ENCODE measurements around the gene KLHL29. TPM values are rescaled to one million over a fixed set of nuclear protein-coding genes. Genes with fewer than 3 reads are reported as not detected.
"Not testable (repeated sequence)": the region's sequence is repeated elsewhere in the genome, so short reads cannot be mapped to it uniquely, and the experiment has no call there.

The KLHL29 gene
- total RNA-seq, 2 donors from 2014 or later = 2.0 to 4.2 TPM

DNA sequence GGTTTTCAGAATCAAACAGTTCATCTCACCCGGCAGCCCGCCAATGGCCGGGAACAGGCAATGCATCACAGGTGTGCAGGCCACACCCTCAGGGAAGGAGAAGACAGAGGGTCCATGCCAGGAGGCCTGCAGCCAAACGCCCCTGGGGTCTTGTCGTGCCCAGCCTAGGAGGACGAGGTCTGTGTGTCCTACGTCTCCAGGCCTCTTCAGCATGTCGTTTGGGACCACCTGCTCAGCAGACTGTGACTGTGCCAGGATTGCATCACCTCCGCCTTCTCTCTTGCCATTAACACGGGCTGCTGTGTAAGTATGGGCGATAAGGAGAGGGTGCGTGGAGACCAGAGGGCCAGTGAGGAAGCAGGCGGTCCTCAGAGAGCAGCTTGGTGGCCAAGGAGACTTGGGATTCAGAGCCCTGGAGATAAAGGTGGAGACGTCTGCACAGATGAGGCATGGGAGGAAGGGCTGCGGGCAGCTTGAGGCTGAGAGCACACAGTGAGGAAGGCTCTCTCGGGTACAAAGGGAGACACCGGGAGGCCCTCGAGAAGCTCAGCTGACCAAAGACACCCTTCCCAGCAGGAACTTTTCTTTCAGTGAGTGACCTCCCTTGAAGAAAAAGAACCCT is 37.4 kb upstream of the KLHL29 start:
- H3K4me1 ChIP-seq = peaks cover 0 to 16% of the 10 kb centered on the region in 2 donors
- no peak overlapping the region for H3K4me3 ChIP-seq
- H3K9me3 ChIP-seq = no peaks in the 10 kb centered on the region
- no peaks in the 10 kb centered on the region for H3K36me3 ChIP-seq
- TF ChIP-seq, protein P1, sequence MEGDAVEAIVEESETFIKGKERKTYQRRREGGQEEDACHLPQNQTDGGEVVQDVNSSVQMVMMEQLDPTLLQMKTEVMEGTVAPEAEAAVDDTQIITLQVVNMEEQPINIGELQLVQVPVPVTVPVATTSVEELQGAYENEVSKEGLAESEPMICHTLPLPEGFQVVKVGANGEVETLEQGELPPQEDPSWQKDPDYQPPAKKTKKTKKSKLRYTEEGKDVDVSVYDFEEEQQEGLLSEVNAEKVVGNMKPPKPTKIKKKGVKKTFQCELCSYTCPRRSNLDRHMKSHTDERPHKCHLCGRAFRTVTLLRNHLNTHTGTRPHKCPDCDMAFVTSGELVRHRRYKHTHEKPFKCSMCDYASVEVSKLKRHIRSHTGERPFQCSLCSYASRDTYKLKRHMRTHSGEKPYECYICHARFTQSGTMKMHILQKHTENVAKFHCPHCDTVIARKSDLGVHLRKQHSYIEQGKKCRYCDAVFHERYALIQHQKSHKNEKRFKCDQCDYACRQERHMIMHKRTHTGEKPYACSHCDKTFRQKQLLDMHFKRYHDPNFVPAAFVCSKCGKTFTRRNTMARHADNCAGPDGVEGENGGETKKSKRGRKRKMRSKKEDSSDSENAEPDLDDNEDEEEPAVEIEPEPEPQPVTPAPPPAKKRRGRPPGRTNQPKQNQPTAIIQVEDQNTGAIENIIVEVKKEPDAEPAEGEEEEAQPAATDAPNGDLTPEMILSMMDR (IDR thresholded peaks at IDR 0.05) = no peak
- no peak overlapping the region for H3K27ac ChIP-seq
- DNase-seq (ENCODE audit: low spot score) = no peak
- no peaks in the 10 kb centered on the region for H3K27me3 ChIP-seq

DNA sequence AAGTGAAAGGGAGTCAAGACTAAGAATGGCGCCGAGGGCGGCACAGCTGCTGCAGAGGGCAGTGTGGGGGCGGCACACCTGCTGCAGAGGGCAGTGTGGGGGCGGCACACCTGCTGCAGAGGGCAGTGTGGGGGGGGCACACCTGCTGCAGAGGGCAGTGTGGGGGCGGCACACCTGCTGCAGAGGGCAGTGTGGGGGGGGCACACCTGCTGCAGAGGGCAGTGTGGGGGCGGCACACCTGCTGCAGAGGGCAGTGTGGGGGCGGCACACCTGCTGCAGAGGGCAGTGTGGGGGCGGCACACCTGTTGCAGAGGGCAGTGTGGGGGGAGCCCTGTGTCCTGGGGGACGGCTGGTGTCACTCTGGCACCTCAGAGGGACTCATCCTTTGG is 36.9 kb upstream of the KLHL29 start:
- not testable (repeated sequence) for H3K9me3 ChIP-seq; H3K27ac ChIP-seq; DNase-seq (ENCODE audit: low spot score); H3K4me3 ChIP-seq; H3K27me3 ChIP-seq; H3K36me3 ChIP-seq
- H3K4me1 ChIP-seq = peaks cover 0 to 16% of the 10 kb centered on the region in 2 donors

DNA sequence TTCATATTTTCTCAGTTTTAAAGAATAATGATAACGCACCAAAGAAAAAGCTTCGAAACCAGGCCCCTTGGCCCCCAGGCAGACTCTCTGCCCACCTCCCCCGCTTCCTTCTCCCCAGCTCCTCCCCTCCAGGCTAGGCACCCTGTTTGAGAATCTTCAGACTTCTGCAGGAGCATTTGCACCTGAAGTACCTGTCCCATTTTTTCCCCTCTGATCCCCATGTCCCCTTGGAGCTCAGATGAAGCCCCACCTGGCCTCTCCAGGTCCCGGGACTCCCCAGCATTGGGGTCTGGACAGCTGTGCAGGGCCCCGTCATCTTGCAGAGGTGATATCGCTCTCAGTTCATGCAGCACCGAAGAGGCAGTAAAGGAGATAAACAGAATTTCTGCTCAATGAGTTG is 35.5 kb upstream of the KLHL29 start:
- no peak overlapping the region for H3K4me3 ChIP-seq
- H3K4me1 ChIP-seq = peaks cover 0 to 16% of the 10 kb centered on the region in 2 donors
- TF ChIP-seq, protein P1 (IDR thresholded peaks at IDR 0.05) = no peak
- H3K27me3 ChIP-seq = no peaks in the 10 kb centered on the region
- DNase-seq (ENCODE audit: low spot score) = no peak
- no peaks in the 10 kb centered on the region for H3K9me3 ChIP-seq
- no peak overlapping the region for H3K27ac ChIP-seq
- H3K36me3 ChIP-seq = no peaks in the 10 kb centered on the region

DNA sequence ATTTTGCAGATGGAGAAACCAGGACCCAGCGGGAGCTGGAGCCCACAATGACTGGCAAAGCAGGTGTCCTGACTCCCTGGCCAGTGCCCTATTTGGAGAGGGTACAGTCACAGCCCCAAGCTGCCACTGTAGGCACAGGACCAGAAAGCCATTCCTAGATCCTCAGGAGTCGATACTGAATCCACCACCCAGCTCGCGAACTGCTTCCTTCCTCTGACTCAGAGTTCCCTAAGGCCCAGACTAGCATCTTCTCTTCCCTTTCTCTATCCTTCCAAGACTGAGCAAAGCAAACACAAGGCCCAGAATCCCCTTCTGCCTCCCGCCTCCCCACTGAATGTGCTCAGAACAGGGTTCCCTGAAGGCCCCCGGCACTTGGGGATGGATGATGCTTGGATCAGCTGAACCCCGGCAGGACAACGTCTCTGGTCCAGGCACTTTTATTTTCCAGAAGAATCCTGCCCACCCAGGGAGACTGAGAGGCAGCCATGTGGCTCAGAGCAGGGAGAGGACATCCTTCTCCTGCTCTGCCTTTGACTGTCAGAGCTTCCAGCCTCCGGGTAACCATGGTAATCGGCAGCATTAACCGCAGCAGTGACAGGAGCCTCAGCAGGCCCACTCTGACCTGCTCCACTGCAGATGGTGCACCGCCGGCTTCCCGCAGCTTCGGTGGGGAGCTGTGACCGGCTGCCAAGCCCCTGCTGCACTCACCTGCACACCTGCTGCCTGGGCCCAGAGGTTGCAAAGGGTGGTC is 34.8 kb upstream of the KLHL29 start:
- no peak for DNase-seq (ENCODE audit: low spot score)
- H3K27me3 ChIP-seq = no peaks in the 10 kb centered on the region
- TF ChIP-seq, protein P1 (IDR thresholded peaks at IDR 0.05) = no peak
- H3K36me3 ChIP-seq = no peaks in the 10 kb centered on the region
- no peak overlapping the region for H3K27ac ChIP-seq
- H3K9me3 ChIP-seq = no peaks in the 10 kb centered on the region
- peaks cover 0 to 16% of the 10 kb centered on the region in 2 donors for H3K4me1 ChIP-seq
- H3K4me3 ChIP-seq = no peak overlapping the region

DNA sequence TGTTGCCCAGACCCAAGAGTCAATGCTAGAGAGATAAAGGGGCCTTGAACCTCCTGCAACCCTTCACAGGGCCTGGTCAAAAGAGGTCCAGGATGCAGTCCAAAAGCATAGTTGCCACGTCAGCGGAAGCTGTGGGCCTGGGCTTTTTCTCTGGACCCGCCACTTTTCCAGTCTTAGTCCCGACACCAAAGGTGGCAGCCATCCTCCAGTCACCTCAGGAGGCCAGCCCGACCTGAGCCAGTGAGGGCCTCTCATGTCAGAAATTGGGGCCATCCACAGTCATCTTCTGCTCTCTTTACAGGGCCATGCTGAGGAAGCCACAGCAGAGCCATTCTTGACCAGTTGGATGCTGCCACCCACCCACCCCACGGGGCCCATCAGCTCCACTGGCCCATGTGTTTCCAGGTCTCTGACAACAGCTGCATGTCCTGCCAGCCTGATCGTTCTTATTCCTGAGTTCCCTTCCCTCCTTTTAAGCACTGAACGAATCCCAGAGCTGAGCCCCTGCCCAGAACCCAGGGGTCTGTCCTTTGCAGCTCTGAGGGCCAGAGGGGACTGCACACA is 34.1 kb upstream of the KLHL29 start:
- no peak overlapping the region for H3K27ac ChIP-seq
- H3K9me3 ChIP-seq = no peaks in the 10 kb centered on the region
- H3K4me1 ChIP-seq = peaks cover 0 to 16% of the 10 kb centered on the region in 2 donors
- H3K36me3 ChIP-seq = no peaks in the 10 kb centered on the region
- no peaks in the 10 kb centered on the region for H3K27me3 ChIP-seq
- DNase-seq (ENCODE audit: low spot score) = no peak
- TF ChIP-seq, protein P1 (IDR thresholded peaks at IDR 0.05) = no peak
- no peak overlapping the region for H3K4me3 ChIP-seq

DNA sequence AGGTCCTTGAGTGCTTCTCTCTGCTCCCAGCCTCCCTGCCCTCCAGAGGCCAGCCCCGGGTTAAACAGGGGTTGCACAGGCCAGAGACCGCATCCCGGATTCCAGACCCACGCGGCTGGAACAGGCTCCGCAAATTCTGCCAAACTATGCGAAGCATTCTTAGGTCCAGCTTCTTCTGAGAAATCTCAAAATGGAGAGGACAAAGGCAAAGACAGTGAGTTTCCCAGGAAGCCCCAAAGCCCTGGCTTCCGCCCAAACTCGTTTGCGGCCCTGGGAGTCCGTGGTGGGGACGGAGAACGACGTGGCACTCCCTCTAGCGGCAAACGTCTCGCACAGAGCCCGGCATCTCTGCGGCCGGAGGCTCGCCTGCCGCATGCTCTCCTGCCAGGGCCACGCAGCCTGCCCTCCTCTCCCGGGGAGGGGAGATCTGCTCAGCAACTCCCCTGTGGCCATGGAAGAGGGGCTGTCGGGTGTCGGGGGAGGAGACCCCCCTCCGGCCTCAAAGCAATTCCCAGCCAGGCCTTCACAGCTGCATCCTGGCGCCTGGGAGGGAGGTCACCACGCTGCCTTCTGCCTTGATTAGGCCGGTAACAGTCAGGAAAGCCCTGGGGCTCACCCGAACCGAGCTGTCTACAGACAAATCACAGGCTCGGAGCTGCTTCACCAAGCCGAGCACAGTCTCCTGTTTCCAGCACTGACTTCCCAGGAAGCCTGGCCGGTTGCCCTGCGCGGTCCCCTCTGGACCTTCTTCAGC is 33.4 kb upstream of the KLHL29 start:
- peaks cover 0 to 16% of the 10 kb centered on the region in 2 donors for H3K4me1 ChIP-seq
- H3K27ac ChIP-seq = peak overlapping the region; percentile 33 to 40
- no peaks in the 10 kb centered on the region for H3K27me3 ChIP-seq
- no peaks in the 10 kb centered on the region for H3K36me3 ChIP-seq
- TF ChIP-seq, protein P1 (IDR thresholded peaks at IDR 0.05) = peak; percentile 83 to 90
- peak overlapping the region in 1 of 2 donors; percentile 18 for H3K4me3 ChIP-seq
- peak; percentile 78 for DNase-seq (ENCODE audit: low spot score)
- H3K9me3 ChIP-seq = no peaks in the 10 kb centered on the region
